ENCODE data around the gene NHERF2.

DNA sequence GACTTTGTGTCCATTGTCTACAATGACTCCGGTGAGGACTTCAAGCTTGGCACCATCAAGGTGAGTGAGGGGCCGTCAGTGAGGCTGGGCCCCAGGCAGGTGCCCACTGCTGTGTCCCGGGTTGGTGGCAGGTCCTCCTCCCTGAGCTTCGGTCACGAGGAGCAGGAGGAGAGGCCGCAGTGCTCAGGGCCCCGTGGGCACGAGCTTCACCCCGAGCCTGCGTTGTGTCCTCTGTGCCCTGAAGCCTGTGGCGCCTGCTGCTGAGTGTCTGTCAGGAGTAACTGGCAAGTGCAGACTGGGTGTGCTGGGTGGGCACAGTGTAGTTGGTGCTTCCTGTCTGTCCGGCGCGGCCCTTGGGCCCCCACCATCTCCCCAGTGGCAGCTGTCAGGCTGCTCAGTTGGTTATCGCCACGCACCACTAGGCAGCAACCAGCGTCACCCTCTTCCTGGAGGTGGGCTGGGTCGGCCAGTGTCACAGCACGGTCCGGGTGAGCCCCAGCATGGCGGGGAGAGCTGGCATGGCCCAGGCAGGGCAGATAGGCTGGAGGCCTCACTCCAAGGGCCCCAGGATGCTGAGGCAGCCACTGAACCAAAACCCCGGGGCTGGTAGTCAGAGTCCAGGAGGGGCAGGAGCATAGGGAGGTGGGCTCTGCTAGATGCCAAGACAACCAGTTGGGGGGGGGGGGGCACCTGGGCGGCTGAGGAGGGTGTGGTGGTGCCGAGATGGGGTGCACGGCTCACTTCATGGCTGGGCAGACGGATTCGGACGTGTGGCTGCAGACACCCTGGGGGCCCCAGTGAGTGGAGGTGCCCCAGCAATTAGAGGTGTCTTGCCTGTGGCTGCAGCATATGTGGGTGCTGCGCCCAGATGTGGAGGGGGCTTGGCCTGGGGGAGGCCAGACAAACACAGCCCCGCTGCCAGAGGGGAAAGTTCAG is 60.4 kb downstream of the NHERF2 start:
- TF ChIP-seq FOXM1 (IDR thresholded peaks at IDR 0.05; ENCODE audit: borderline replicate concordance) (no peak), SUZ12 (IDR thresholded peaks at IDR 0.05) (no peak), SP1 (IDR thresholded peaks at IDR 0.05) (no peak), TARDBP (IDR thresholded peaks at IDR 0.05) (no peak), FOXK2 (IDR thresholded peaks at IDR 0.05) (no peak), PKNOX1 (IDR thresholded peaks at IDR 0.05) (no peak), ZNF384 (IDR thresholded peaks at IDR 0.05) (no peak), ELF4 (IDR thresholded peaks at IDR 0.05) (no peak), BHLHE40 (IDR thresholded peaks at IDR 0.05; ENCODE audit: borderline replicate concordance) (no peak), L3MBTL2 (conservative IDR thresholded peaks at IDR 0.05) (no peak), ARNT (IDR thresholded peaks at IDR 0.05) (no peak), NFRKB (IDR thresholded peaks at IDR 0.05) (no peak)
